DOHH2 (cell line): Measurements from ENCODE around the gene TBC1D4.

Experiments
- EZH2phosphoT487 ChIP-seq: fragments of 200-600 bp; sonication (generic); IDR thresholded peaks from 2 replicates; pipeline ENCODE4 v1.6.1; 2017; ENCODE audit warnings: borderline replicate concordance, mild to moderate bottlenecking, antibody characterized with exemption, low read length, moderate library complexity, mixed read lengths
- TF ChIP-seq, protein P1 (sequence below): fragments of 200-600 bp; sonication (generic); IDR thresholded peaks from one replicate; pipeline ENCODE4 v1.5.1; 2014; ENCODE audit warnings: antibody characterized with exemption, mild to moderate bottlenecking, low read depth, low read length; ENCODE audit not compliant: poor library complexity, severe bottlenecking

DNA sequence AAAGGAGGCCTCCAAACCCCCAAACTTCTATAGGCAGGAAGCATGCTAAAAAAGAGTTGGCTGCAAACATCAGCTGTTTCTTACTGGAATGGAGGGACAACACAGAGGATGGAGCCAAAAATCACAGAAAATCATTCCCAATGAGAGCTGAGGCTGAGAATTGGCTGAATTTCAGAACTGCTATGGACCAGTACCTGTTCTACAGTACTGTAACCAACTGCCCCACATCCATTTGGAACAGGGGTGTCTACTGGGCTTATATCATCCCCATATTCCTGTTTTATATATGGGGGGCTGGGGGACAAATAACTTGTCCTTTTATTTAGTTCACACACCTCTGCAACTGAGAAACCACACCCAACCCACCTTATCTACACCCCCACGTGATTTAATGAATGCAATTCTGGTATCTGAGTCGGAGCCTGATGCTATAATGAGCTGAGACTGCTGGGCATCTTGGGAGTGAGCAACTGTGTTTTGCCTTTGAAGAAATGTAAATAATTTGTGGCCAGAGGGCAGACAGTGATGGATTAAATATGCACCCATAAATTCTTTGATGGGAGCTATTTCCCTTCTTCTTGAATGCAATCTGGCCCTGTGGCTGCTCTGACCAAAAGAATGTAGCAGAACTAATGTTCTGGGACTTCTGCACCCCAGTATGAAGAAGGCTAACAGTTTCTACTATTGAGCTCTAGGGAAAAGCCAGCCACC is 82.6 kb downstream of the TBC1D4 start:
- TF ChIP-seq, protein P1, sequence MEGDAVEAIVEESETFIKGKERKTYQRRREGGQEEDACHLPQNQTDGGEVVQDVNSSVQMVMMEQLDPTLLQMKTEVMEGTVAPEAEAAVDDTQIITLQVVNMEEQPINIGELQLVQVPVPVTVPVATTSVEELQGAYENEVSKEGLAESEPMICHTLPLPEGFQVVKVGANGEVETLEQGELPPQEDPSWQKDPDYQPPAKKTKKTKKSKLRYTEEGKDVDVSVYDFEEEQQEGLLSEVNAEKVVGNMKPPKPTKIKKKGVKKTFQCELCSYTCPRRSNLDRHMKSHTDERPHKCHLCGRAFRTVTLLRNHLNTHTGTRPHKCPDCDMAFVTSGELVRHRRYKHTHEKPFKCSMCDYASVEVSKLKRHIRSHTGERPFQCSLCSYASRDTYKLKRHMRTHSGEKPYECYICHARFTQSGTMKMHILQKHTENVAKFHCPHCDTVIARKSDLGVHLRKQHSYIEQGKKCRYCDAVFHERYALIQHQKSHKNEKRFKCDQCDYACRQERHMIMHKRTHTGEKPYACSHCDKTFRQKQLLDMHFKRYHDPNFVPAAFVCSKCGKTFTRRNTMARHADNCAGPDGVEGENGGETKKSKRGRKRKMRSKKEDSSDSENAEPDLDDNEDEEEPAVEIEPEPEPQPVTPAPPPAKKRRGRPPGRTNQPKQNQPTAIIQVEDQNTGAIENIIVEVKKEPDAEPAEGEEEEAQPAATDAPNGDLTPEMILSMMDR = no peak
- TF ChIP-seq EZH2phosphoT487 = no peak
